GM11168 (cell line): Measurements from ENCODE around the gene SASH1.

ENCODE experiments used
- in situ Hi-C: fragments of 300-500 bp; cut with MboI; formaldehyde crosslinking; loops from one replicate; pipeline ENCODE4 v1.12.0; 2022; ENCODE audit warnings: low sequenced_read_pairs; ENCODE audit not compliant: unreplicated experiment

SASH1 gene

GRCh38 chr6:148426317-148426977 lies 83.8 kb downstream of the SASH1 start:
- in situ Hi-C loops: no loop called here

- in situ Hi-C loops: no loop called here
Observed at GRCh38 chr6:148427333-148427732, 84.7 kb downstream of the SASH1 start.

GRCh38 chr6:148429423-148429822 lies 86.8 kb downstream of the SASH1 start:
- in situ Hi-C loops: no loop called here

- in situ Hi-C loops: no loop called here
Observed at GRCh38 chr6:148430897-148431296, 88.3 kb downstream of the SASH1 start.

- in situ Hi-C loops: no loop called here
Observed at GRCh38 chr6:148431413-148431812, 88.8 kb downstream of the SASH1 start.

- in situ Hi-C loops: no loop called here
Observed at GRCh38 chr6:148431840-148432239, 89.2 kb downstream of the SASH1 start.

DNA sequence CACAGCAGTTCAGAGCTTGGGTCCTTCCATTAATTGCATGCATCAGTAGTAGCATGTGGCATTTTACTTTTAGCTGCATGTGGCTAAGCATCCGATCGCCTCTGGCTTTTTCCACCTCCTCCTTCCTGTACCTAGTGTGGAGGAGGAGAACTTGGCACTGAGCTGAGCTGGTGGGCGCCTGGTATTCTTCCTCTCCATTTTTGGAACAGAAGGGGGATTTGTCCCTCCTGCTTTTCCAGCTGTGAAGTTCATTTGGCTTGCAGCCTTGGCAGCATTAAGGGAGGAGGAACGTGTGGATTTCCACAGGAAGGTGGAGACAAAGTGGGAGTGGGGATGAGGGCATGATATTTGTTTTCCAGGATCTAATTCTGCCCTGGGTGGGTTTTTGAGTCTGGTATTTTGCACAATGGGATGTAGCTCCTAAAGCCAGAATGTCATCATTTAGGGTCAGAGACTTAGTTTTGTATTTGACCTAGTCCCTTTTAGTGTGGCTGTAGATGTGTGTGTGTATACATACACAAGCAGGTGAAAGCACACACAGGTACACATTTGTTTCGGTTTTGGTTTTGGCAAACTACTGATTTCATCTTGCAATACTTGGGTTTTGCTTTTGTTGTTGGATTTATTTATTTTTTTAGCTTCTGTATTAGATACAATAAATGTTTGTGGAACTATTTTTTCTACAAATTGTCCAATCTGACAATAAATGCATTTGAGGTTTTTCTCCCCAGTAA lies 90.0 kb downstream of the SASH1 start:
- in situ Hi-C loops: no loop called here

DNA sequence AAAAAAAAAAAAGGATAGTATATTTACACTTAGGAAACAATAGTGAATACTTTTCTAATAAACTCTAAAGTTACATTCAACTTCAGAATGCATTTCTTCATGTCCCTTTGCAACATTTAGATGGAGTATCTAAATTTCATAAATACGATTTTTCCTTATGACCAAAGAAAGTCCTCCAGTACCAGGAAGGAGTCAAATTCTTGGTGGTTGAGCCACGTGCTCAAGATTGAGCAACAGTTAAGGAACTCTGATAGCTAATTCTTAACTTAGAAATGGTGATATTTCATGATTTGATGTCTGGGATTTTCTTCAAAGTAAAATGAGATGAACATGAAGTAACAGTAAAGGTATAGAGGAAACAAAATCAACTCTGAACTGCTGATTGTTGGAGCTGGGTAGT lies 92.7 kb downstream of the SASH1 start:
- in situ Hi-C loops: no loop called here

GRCh38 chr6:148436466-148436865 lies 93.8 kb downstream of the SASH1 start:
- in situ Hi-C loops: no loop called here

DNA sequence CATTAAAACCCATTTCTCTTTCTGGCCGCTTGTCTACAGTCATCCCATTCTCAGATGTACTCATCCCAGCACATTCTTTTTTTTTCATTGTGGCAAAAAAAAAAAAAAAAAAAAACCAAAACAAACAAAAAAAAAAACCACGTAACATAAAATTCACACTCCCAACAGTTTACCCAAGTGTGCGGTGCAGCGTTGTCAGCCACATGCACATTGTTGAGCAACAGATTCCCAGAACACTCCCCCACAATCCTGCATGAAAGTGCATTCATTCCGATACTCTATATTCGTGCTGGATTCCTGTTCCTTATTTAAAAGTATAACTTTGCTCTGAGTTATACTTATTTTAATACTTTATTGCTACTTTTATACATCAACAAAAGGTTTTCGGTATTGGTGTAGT lies 96.0 kb downstream of the SASH1 start:
- in situ Hi-C loops: no loop called here

DNA sequence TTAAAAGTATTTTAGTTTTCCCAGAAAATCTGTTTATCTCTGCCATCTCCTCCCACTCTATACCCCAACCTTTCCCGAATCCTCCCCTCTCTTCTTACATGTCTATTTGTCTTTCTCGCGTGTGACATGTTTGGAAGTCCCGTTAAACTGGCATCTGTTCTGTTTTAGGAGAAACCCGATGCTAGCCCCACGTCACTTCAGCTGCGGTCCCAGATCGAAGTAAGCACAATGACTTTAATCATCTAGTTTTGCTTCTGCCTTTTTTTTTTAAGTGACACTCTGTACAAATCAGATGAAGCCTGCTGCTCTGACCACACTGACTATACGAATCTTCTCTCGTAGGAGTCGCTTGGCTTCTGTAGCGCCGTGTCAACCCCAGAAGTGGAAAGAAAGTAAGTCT lies 97.4 kb downstream of the SASH1 start:
- in situ Hi-C loops: no loop called here

DNA sequence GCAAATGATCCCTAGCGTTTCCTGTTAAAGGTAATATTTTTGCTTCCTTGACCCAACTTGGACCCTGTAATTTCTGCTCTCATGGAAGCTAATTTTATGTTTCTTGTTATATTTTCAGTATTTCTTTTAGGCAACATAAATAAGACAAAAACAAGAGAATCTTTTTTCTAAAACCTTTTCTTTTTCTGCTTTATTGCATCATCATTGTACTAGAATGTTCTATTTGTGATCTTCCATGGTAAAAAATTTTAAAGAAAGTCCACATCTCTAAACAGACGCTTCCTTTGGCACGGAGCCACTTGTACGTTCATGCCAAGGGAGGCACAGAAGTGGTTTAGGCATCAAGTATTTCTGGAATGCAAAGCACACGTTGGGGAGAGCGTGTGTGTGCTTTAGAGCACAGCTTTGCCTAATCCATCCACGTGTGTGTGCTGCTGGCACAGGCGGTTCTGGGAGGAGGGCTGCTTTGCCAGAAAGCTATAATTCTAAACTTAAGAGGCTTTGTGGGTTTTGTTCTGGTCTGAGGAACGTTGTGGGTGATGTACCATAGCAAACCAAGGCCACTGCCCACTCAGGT lies 98.3 kb downstream of the SASH1 start:
- in situ Hi-C loops: no loop called here

- in situ Hi-C loops: no loop called here
Observed at GRCh38 chr6:148441454-148441911, 98.8 kb downstream of the SASH1 start.

- in situ Hi-C loops: no loop called here
Observed at GRCh38 chr6:148443798-148444560, 101.3 kb downstream of the SASH1 start.

DNA sequence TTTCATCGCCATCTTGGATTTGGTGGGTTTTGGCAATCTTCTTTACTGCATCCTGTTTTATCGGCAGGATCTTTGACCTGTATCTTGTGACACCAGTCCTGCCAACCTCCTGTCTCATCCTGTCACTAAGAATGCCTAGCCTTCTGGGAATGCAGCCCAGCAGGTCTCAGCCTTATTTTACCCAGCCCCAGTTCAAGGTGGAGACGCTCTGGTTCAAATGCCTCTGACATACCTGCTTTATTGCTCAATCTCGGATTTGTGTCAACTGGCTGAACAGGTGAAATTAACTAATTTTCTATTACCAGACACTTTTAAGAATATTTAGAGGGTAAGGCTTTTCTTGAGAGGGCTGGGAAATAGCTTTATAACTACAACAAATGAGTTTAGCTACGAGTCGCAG lies 102.5 kb downstream of the SASH1 start:
- in situ Hi-C loops: no loop called here

GRCh38 chr6:148445620-148446019 lies 103.0 kb downstream of the SASH1 start:
- in situ Hi-C loops: no loop called here

GRCh38 chr6:148446681-148447080 lies 104.0 kb downstream of the SASH1 start:
- in situ Hi-C loops: no loop called here

- in situ Hi-C loops: no loop called here
Observed at GRCh38 chr6:148447521-148448230, 105.0 kb downstream of the SASH1 start.

- in situ Hi-C loops: no loop called here
Observed at GRCh38 chr6:148448369-148449012, 105.9 kb downstream of the SASH1 start.

- in situ Hi-C loops: loop anchor here (25.0 kb wide), 1 partner anchor 289 kb away; no protein-coding TSS in a partner anchor
Observed at GRCh38 chr6:148450866-148451265, 108.2 kb downstream of the SASH1 start.
